ENCODE results near the gene CACFD1. TPM values are rescaled to one million over a fixed set of nuclear protein-coding genes. Genes with fewer than 3 reads are reported as not detected.

CACFD1 gene
- total RNA-seq, 1 experiment from 2014 or later = 22.5 TPM

DNA sequence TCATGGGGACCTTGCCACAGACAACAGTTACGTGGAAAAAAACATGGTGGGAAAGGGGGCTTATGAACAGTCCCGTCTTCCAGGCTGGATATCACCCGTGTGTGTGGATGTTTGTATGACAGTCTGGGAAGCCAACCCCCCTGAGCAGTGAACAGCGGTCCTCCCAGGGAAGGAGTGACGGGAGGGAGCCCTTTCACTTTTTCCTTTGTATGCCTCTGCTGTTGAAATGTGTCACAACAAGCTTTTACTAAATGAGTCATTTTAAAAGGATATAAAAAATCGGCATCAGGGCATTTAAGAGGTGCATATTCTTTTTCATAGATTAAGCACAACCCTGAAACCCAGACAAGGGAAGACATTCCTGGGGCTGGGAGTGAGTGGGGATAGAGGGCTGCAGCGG, 59.9 kb downstream of the CACFD1 start (continued):
- no peak for TF ChIP-seq NR2C2 (CRISPR knock-in tag; IDR thresholded peaks at IDR 0.05)
- TF ChIP-seq NFYB (CRISPR knock-in tag; conservative IDR thresholded peaks at IDR 0.05; ENCODE audit: low read depth) = no peak
- no peak for TF ChIP-seq ZNF121 (CRISPR knock-in tag; IDR thresholded peaks at IDR 0.05)
- TF ChIP-seq, protein P1, sequence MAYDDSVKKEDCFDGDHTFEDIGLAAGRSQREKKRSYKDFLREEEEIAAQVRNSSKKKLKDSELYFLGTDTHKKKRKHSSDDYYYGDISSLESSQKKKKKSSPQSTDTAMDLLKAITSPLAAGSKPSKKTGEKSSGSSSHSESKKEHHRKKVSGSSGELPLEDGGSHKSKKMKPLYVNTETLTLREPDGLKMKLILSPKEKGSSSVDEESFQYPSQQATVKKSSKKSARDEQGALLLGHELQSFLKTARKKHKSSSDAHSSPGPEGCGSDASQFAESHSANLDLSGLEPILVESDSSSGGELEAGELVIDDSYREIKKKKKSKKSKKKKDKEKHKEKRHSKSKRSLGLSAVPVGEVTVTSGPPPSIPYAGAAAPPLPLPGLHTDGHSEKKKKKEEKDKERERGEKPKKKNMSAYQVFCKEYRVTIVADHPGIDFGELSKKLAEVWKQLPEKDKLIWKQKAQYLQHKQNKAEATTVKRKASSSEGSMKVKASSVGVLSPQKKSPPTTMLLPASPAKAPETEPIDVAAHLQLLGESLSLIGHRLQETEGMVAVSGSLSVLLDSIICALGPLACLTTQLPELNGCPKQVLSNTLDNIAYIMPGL (CRISPR knock-in tag; IDR thresholded peaks at IDR 0.05) = no peak
- TF ChIP-seq E2F1 (CRISPR knock-in tag; IDR thresholded peaks at IDR 0.05) = no peak

DNA sequence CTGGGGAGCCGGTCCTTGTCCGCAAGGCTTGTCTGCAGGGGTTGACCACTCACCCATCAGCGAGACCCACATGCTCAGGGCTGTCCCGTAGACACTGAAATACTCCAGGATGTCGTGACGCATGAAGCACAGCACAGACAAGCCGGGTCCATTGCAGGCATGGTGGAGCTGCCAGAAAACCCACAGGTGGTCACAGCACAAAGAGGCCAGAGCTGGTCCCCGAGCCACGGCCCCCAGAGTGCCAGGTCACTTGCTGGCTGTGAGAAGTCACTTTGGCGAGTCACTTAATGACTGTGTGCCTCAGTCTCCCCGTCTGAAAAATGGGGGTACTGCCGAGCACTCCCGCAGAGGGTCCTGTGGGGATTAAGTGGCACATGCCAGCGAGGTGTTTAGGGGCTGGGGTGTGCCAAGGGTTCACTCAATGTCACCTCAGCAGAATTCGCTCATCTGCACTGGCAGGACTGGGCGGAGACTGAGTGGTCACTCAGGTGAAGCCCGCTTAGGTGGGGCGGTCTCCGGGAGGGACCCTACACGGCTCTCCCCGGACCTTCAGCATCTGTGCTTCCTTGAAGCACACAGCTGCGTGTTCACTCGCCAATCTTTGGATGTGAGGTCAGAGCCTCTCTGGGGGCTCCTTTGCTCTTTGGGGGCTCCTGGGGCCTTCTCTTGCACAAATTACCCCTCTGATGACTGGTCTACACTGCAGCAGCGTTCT, 60.5 kb downstream of the CACFD1 start:
- DNase-seq (ENCODE audit: low spot score) = no peak
- POLR2A ChIA-PET = no interaction called here
- Mint-ChIP-seq H3K27ac (no peak overlapping the region), H3K36me3 (no peaks in the 10 kb centered on the region), H3K27me3 (ENCODE audit: low read depth) (no peaks in the 10 kb centered on the region), H3K4me3 (no peak overlapping the region), H3K9me3 (no peaks in the 10 kb centered on the region), H3K4me1 (no peaks in the 10 kb centered on the region)
- CTCF ChIA-PET = no interaction called here
- no peak for ATAC-seq
- TF ChIP-seq JAZF1 (CRISPR knock-in tag; IDR thresholded peaks at IDR 0.05) (no peak), GABPB1 (CRISPR knock-in tag; IDR thresholded peaks at IDR 0.05) (no peak)

Other genes starting within 250 kb of the CACFD1 start
- gene ABO, start 184.8 kb upstream of the CACFD1 start, total RNA-seq (2021) = 0.15 to 0.39 TPM (median 0.25 TPM) in 3 replicates
- 48.8 to 67.2 TPM (median 54.1 TPM) in 3 replicates for gene SURF6, start 123.8 kb upstream of the CACFD1 start, total RNA-seq (2021)
- 51.2 to 59.5 TPM (median 55.3 TPM) in 3 replicates for gene MED22, start 111.8 kb upstream of the CACFD1 start, total RNA-seq (2021)
- 2,747 to 3,149 TPM (median 3,142 TPM) in 3 replicates for gene RPL7A, start 111.8 kb upstream of the CACFD1 start, total RNA-seq (2021)
- 33.3 to 36.4 TPM (median 35.6 TPM) in 3 replicates for gene SURF1, start 103.5 kb upstream of the CACFD1 start, total RNA-seq (2021)
- gene SURF2, start 103.4 kb upstream of the CACFD1 start, total RNA-seq (2021) = 26.3 to 33.3 TPM (median 28.8 TPM) in 3 replicates
- gene SURF4, start 83.9 kb upstream of the CACFD1 start, total RNA-seq (2021) = 171 to 173 TPM (median 173 TPM) in 3 replicates
- 0.94 to 1.6 TPM (median 0.98 TPM) in 3 replicates for gene STKLD1, start 83.6 kb upstream of the CACFD1 start, total RNA-seq (2021)
- 33.0 to 38.6 TPM (median 36.3 TPM) in 3 replicates for gene REXO4, start 42.0 kb upstream of the CACFD1 start, total RNA-seq (2021)
- gene ADAMTS13, start 37.6 kb upstream of the CACFD1 start, total RNA-seq (2021) = 12.0 to 16.4 TPM (median 15.9 TPM) in 3 replicates
- gene SLC2A6, start 19.1 kb downstream of the CACFD1 start, total RNA-seq (2021) = 13.4 to 16.6 TPM (median 14.2 TPM) in 3 replicates
- gene MYMK, start 65.0 kb downstream of the CACFD1 start, total RNA-seq (2021) = 0.34 TPM in 1 of 3 replicates, not detected in the others
- 0.64 to 0.87 TPM (median 0.64 TPM) in 3 replicates for gene ADAMTSL2, start 74.7 kb downstream of the CACFD1 start, total RNA-seq (2021)
- gene FAM163B, start 149.4 kb downstream of the CACFD1 start, total RNA-seq (2021) = 2.0 to 3.1 TPM (median 2.7 TPM) in 3 replicates
- gene DBH, start 176.4 kb downstream of the CACFD1 start, total RNA-seq (2021) = 0.23 to 0.34 TPM (median 0.24 TPM) in 3 replicates

All from WTC11 (cell line).